LNCAP (cell line): ENCODE data around the gene SERTAD1.

Experiments used
- CTCF ChIP-seq: fragments of 450-650 bp; IDR thresholded peaks from 2 replicates; pipeline ENCODE4 v1.5.1; 2017; ENCODE audit warnings: mild to moderate bottlenecking

The SERTAD1 gene

GRCh38 chr19:40420451-40420765 is 5.4 kb downstream of the SERTAD1 start:
- no peak for TF ChIP-seq CTCF

- TF ChIP-seq CTCF, result no peak
These were observed 6.0 kb downstream of the SERTAD1 start for GRCh38 chr19:40419780-40420179.

GRCh38 chr19:40419066-40419612 is 6.7 kb downstream of the SERTAD1 start:
- TF ChIP-seq CTCF, result no peak

GRCh38 chr19:40418040-40418439 is 7.8 kb downstream of the SERTAD1 start:
- TF ChIP-seq CTCF, result no peak

GRCh38 chr19:40417643-40417981 is 8.2 kb downstream of the SERTAD1 start:
- TF ChIP-seq CTCF, result no peak

- no peak for TF ChIP-seq CTCF
These were observed 8.7 kb downstream of the SERTAD1 start for GRCh38 chr19:40416918-40417642.

- TF ChIP-seq CTCF, result no peak
These were observed 10.0 kb downstream of the SERTAD1 start for GRCh38 chr19:40415768-40416167.
